Stomach (tissue), 4 donors: ENCODE measurements around the gene BMP6.

Experiments used
- CTCF ChIP-seq, 7 experiments: fragments of 450-650 bp in 4 of 7; fragments of 200-600 bp in 3 of 7; sonication (generic) in 3 of 7; IDR thresholded peaks; one replicate each; pipeline ENCODE4 v1.5.1; 2016 to 2019; ENCODE audit warnings: antibody characterized with exemption in 7 of 7, control low read depth in 2 of 7, mild to moderate bottlenecking in 1 of 7
- POLR2A ChIP-seq, 4 donors: fragments of 450-650 bp; IDR thresholded peaks; one replicate each; pipeline ENCODE4 v1.6.1; 2016; ENCODE audit warnings: antibody characterized with exemption in 4 of 4, control low read depth in 2 of 4, mild to moderate bottlenecking in 1 of 4, moderate library complexity in 1 of 4
- POLR2AphosphoS5 ChIP-seq, 3 donors: sonication (generic); formaldehyde crosslinking; IDR thresholded peaks; one replicate each; pipeline ENCODE4 v1.6.1; 2016; ENCODE audit warnings: antibody characterized with exemption in 3 of 3

- TF ChIP-seq CTCF (IDR thresholded peaks at IDR 0.05) (no peak), POLR2A (IDR thresholded peaks at IDR 0.05) (no peak), POLR2AphosphoS5 (IDR thresholded peaks at IDR 0.05) (no peak)
Observed at GRCh38 chr6:7866526-7866925, 140.6 kb downstream of the BMP6 start.
